Endothelial cell of umbilical vein (primary cell): ENCODE data around the gene ZNF628. TPM values are rescaled to one million over a fixed set of nuclear protein-coding genes. Genes with fewer than 3 reads are reported as not detected.

ENCODE experiments used
- BruUV-seq: library from RNA; stranded (reverse); fragments of 400-500 nt; replicated peaks from 2 replicates; lab custom pipeline; 2021; lab: Mats Ljungman, UMichigan
- CTCF ChIA-PET: fragments of 300-600, 350-600 bp; sonication (Branson Sonifier 250); formaldehyde crosslinking; loops from one replicate; lab custom pipeline; 2021; ENCODE audit warnings: antibody characterized with exemption, inconsistent platforms; lab: Charles Lee
- POLR2A ChIA-PET: fragments of 300-600, 350-600 bp; sonication (Branson Sonifier 250); formaldehyde crosslinking; loops from one replicate; lab custom pipeline; 2021; ENCODE audit warnings: antibody characterized with exemption, inconsistent platforms; lab: Charles Lee
- DNase-seq: peaks from one replicate; pipeline ENCODE4 v3.0.0-alpha.2; 2011; ENCODE audit warnings: low read depth, low spot score
- FAIRE-seq: peaks from 2 replicates; lab custom pipeline; 2011; peaks lifted over from hg19 to GRCh38; lab: Jason Lieb, UNC
- H2AFZ ChIP-seq: 2 replicates; pipeline ENCODE4 v1.6.0; 2012; ENCODE audit warnings: low read depth, low read length, control low read depth, inconsistent platforms
- H3K27ac ChIP-seq: 2 replicates; pipeline ENCODE4 v1.5.1; 2011; ENCODE audit warnings: low read depth, mild to moderate bottlenecking, control low read depth, low read length, moderate library complexity; ENCODE audit not compliant: insufficient read depth
- H3K27me3 ChIP-seq, 2 experiments: 2 replicates each; pipeline versions ENCODE4 v1.6.0 to v1.6.1; 2011; ENCODE audit warnings: low read length in 2 of 2, mixed read lengths in 1 of 2; ENCODE audit not compliant: control insufficient read depth in 2 of 2, insufficient read depth in 2 of 2
- H3K36me3 ChIP-seq, 2 experiments: 2 replicates in 1 of 2; 3 replicates in 1 of 2; pipeline ENCODE4 v1.5.1; 2011; ENCODE audit warnings: low read length in 2 of 2, mild to moderate bottlenecking in 1 of 2, moderate library complexity in 1 of 2; ENCODE audit not compliant: control insufficient read depth in 2 of 2, insufficient read depth in 2 of 2; ENCODE audit errors: extremely low read depth in 1 of 2
- H3K4me1 ChIP-seq: 3 replicates; pipeline ENCODE4 v1.5.1; 2011; ENCODE audit warnings: mild to moderate bottlenecking, low read length; ENCODE audit not compliant: control insufficient read depth, insufficient read depth; ENCODE audit errors: extremely low read depth
- H3K4me2 ChIP-seq: 2 replicates; pipeline ENCODE4 v1.6.1; 2011; ENCODE audit warnings: low read length, control low read depth, mixed read lengths; ENCODE audit not compliant: insufficient read depth
- H3K4me3 ChIP-seq, 3 experiments: fragments of 200-600 bp in 1 of 3; sonication (generic), shearing (Covaris generic) in 1 of 3; replicated peaks in 1 of 3; 2 replicates each; pipeline ENCODE4 v1.5.1; 2011 to 2016; ENCODE audit warnings: control low read depth in 3 of 3, low read length in 3 of 3, mild to moderate bottlenecking in 2 of 3, inconsistent platforms in 1 of 3, low read depth in 1 of 3, moderate library complexity in 1 of 3; ENCODE audit not compliant: insufficient read depth in 1 of 3
- H3K79me2 ChIP-seq: 2 replicates; pipeline ENCODE4 v1.6.0; 2012; ENCODE audit warnings: low read length, inconsistent platforms; ENCODE audit not compliant: control insufficient read depth, insufficient read depth
- H3K9ac ChIP-seq: replicated peaks from 2 replicates; pipeline ENCODE3; 2011; ENCODE audit warnings: low read length, control low read depth; ENCODE audit not compliant: insufficient read depth; ENCODE audit errors: extremely low read depth
- H3K9me1 ChIP-seq: replicated peaks from 3 replicates; pipeline ENCODE4 v1.6.0; 2011; ENCODE audit warnings: mild to moderate bottlenecking, low read length; ENCODE audit not compliant: control insufficient read depth, insufficient read depth; ENCODE audit errors: extremely low read depth
- H3K9me3 ChIP-seq: replicated peaks from 2 replicates; pipeline ENCODE4 v1.5.1; 2012; ENCODE audit warnings: low read length, inconsistent platforms; ENCODE audit not compliant: control insufficient read depth, insufficient read depth
- H4K20me1 ChIP-seq: replicated peaks from 2 replicates; pipeline ENCODE3; 2011; ENCODE audit warnings: mild to moderate bottlenecking, low read length; ENCODE audit not compliant: control insufficient read depth, insufficient read depth; ENCODE audit errors: extremely low read depth
- CTCF ChIP-seq, 2 donors: IDR thresholded peaks; 1 replicate in 1 of 2; 2 replicates in 1 of 2; pipeline ENCODE4 v1.5.1; 2011; ENCODE audit warnings: low read length in 2 of 2, mild to moderate bottlenecking in 2 of 2, moderate library complexity in 2 of 2, control low read depth in 1 of 2, inconsistent platforms in 1 of 2, low read depth in 1 of 2; ENCODE audit not compliant: insufficient read depth in 1 of 2; ENCODE audit errors: extremely low read depth in 1 of 2
- EZH2 ChIP-seq: IDR thresholded peaks from 2 replicates; pipeline ENCODE4 v1.6.1; 2012; ENCODE audit warnings: borderline replicate concordance, low read depth, mild to moderate bottlenecking, moderate library complexity, low read length, inconsistent platforms; ENCODE audit not compliant: severe bottlenecking
- FOS ChIP-seq: IDR thresholded peaks from 2 replicates; pipeline ENCODE4 v1.6.1; 2011; ENCODE audit warnings: mild to moderate bottlenecking, low read length, moderate library complexity, borderline replicate concordance; ENCODE audit not compliant: insufficient read depth
- POLR2A ChIP-seq: IDR thresholded peaks from 2 replicates; pipeline ENCODE4 v1.6.1; 2012; ENCODE audit warnings: low read depth, mild to moderate bottlenecking, control low read depth, low read length
- dilution Hi-C: fragments of 300-500 bp; cut with MboI; formaldehyde crosslinking; loops from one replicate; pipeline ENCODE4 v1.15.0; 2019; ENCODE audit warnings: low sequenced_read_pairs; ENCODE audit not compliant: extremely low pct_ligation_motif_present
- intact Hi-C: fragments of 100-400 bp; cut with micrococcal nuclease; formaldehyde crosslinking; loops from one replicate; pipeline ENCODE4 v1.10.0; 2022
- polyA plus RNA-seq, 4 experiments: library from polyadenylated mRNA; depleted of rRNA in 3 of 4; stranded (reverse) in 3 of 4; unstranded in 1 of 4; fragments of >200 nt; gene quantifications; 2 replicates each; pipeline versions ENCODE4 v1.2.1 to v1.2.3, GENCODE V29; 2011 to 2012; ENCODE audit warnings: missing spikeins in 1 of 4
- total RNA-seq: library from RNA; stranded (reverse); gene quantifications from 2 replicates; pipeline ENCODE4 v1.2.3, GENCODE V29; 2021

ZNF628 gene
- total and polyA plus RNA-seq, 2 donors (not counting 3 experiments of a cell fraction or from before 2014, with no cell fraction given) = 2.0 to 10.4 TPM

GRCh38 chr19:55464662-55465054, 11.8 kb upstream of the ZNF628 start, which contains the start of gene C19orf85:
C19orf85 (minus strand) TSS chr19:55464751; CDS start chr19:55464554, 197 bp downstream.
- H3K9ac ChIP-seq = no peak within 1 kb of the TSS
- DNase-seq (no peak), FAIRE-seq (no peak)
- no peaks in the 10 kb centered on the region for H3K27me3 ChIP-seq
- H3K36me3 ChIP-seq = no peaks in the 10 kb centered on the region
- dilution Hi-C loops (no loop called here), intact Hi-C loops (loop anchor here (5.0 kb wide), 1 partner anchor 143 kb away; the partner anchor contains the start of gene ZNF865)
- no peak within 1 kb of the TSS for H3K27ac ChIP-seq
- H2AFZ ChIP-seq = no peak within 1 kb of the TSS
- BruUV-seq = no TSS peak
- ChIA-PET CTCF (interaction anchor here (5.1 kb wide), 1 partner anchor 38 kb away, joined by 298 read pairs; no protein-coding TSS in a partner anchor), POLR2A (no interaction called here)
- no peak within 1 kb of the TSS for H3K4me3 ChIP-seq
- H3K9me3 ChIP-seq = no peaks in the 10 kb centered on the region
- TF ChIP-seq FOS = no peak
- no peak for TF ChIP-seq POLR2A
- TF ChIP-seq CTCF (IDR thresholded peaks at IDR 0.05; ENCODE audit: extremely low read depth in 1 of 2, insufficient read depth in 1 of 2, low read depth in 1 of 2, low read length in 2 of 2) = no peak
- no peaks in the 10 kb centered on the region for H3K79me2 ChIP-seq
- no peak within 1 kb of the TSS for H3K4me2 ChIP-seq
- no peaks in the 10 kb centered on the region for H3K9me1 ChIP-seq
- H3K4me1 ChIP-seq = peaks cover 13% of the 10 kb centered on the region
- no peaks in the 10 kb centered on the region for H4K20me1 ChIP-seq

GRCh38 chr19:55465460-55466240, 10.8 kb upstream of the ZNF628 start:
- peaks cover 9% of the 10 kb centered on the region for H3K4me1 ChIP-seq
- H3K9ac ChIP-seq = no peak overlapping the region
- intact Hi-C loops (loop anchor here (2.0 kb wide), 1 partner anchor 21 kb away; no protein-coding TSS in a partner anchor), dilution Hi-C loops (no loop called here)
- DNase-seq (no peak), FAIRE-seq (no peak)
- no peak overlapping the region for H2AFZ ChIP-seq
- BruUV-seq = no TSS peak
- no peak overlapping the region for H3K4me3 ChIP-seq
- H3K36me3 ChIP-seq = no peaks in the 10 kb centered on the region
- no peaks in the 10 kb centered on the region for H3K79me2 ChIP-seq
- CTCF ChIA-PET = interaction anchor here (0.6 to 5.1 kb wide), 6 partner anchors 16 to 325 kb away, joined by 4 to 298 read pairs (median 38); partner anchors contain the start of gene NAT14
- H3K4me2 ChIP-seq = no peak overlapping the region
- TF ChIP-seq EZH2 = no peak
- TF ChIP-seq FOS = no peak
- no peak overlapping the region for H3K27ac ChIP-seq
- H4K20me1 ChIP-seq = no peaks in the 10 kb centered on the region
- no peaks in the 10 kb centered on the region for H3K27me3 ChIP-seq
- H3K9me3 ChIP-seq = no peaks in the 10 kb centered on the region
- no peaks in the 10 kb centered on the region for H3K9me1 ChIP-seq
- POLR2A ChIA-PET = no interaction called here
